ENCODE measurements around the gene SLC38A9.

Gene SLC38A9

GRCh38 chr5:55634866-55635265 is 77.3 kb downstream of the SLC38A9 start:
- no peak for TF ChIP-seq CTCF (IDR thresholded peaks at IDR 0.05)
- Histone ChIP-seq H3K36me3 (no peaks in the 10 kb centered on the region), H3K4me1 (peaks cover 0 to 54% (median 13%) of the 10 kb centered on the region in 4 donors), H3K9me3 (no peaks in the 10 kb centered on the region), H3K27me3 (no peaks in the 10 kb centered on the region), H3K27ac (peak overlapping the region; percentile 53 to 57), H3K4me3 (no peak overlapping the region)
- DNase-seq = no peak
- intact Hi-C loops (cut with DNase I; ENCODE audit: low total_unique reads) = no loop called here

GRCh38 chr5:55634209-55634805 is 77.8 kb downstream of the SLC38A9 start:
- Histone ChIP-seq H3K36me3 (no peaks in the 10 kb centered on the region), H3K27me3 (no peaks in the 10 kb centered on the region), H3K27ac (peak overlapping the region; percentile 53 to 57), H3K9me3 (no peaks in the 10 kb centered on the region), H3K4me3 (no peak overlapping the region), H3K4me1 (peaks cover 0 to 54% (median 13%) of the 10 kb centered on the region in 4 donors)
- DNase-seq = peak in 1 of 2 donors; percentile 54
- intact Hi-C loops (cut with DNase I; ENCODE audit: low total_unique reads) = no loop called here
- no peak for TF ChIP-seq CTCF (IDR thresholded peaks at IDR 0.05)

GRCh38 chr5:55633574-55634208 is 78.4 kb downstream of the SLC38A9 start:
- intact Hi-C loops (cut with DNase I; ENCODE audit: low total_unique reads) = no loop called here
- no peaks in the 10 kb centered on the region for H3K27me3 ChIP-seq
- H3K27ac ChIP-seq = peak overlapping the region; percentile 53 to 57
- no peak for TF ChIP-seq CTCF (IDR thresholded peaks at IDR 0.05)
- DNase-seq = no peak
- H3K36me3 ChIP-seq = no peaks in the 10 kb centered on the region
- H3K4me1 ChIP-seq = peaks cover 0 to 51% (median 13%) of the 10 kb centered on the region in 4 donors
- no peak overlapping the region for H3K4me3 ChIP-seq
- no peaks in the 10 kb centered on the region for H3K9me3 ChIP-seq

GRCh38 chr5:55629815-55630214 is 82.3 kb downstream of the SLC38A9 start:
- no peak for DNase-seq
- TF ChIP-seq CTCF (IDR thresholded peaks at IDR 0.05) = no peak
- intact Hi-C loops (cut with DNase I; ENCODE audit: low total_unique reads) = no loop called here

GRCh38 chr5:55626790-55627189 is 85.3 kb downstream of the SLC38A9 start:
- no peaks in the 10 kb centered on the region for H3K4me1 ChIP-seq
- no peaks in the 10 kb centered on the region for H3K9me3 ChIP-seq
- H3K27ac ChIP-seq = no peak overlapping the region
- H3K36me3 ChIP-seq = no peaks in the 10 kb centered on the region
- no peak for DNase-seq
- no peak for TF ChIP-seq CTCF (IDR thresholded peaks at IDR 0.05)
- intact Hi-C loops (cut with DNase I; ENCODE audit: low total_unique reads) = no loop called here
- no peak overlapping the region for H3K4me3 ChIP-seq
- H3K27me3 ChIP-seq = no peaks in the 10 kb centered on the region

More at GRCh38 chr5:55629815-55630214, 82.3 kb downstream of the SLC38A9 start:
- H3K36me3 ChIP-seq = no peaks in the 10 kb centered on the region
- no peaks in the 10 kb centered on the region for H3K9me3 ChIP-seq
- H3K27ac ChIP-seq = no peak overlapping the region
- H3K4me1 ChIP-seq = peaks cover 0 to 15% (median 8%) of the 10 kb centered on the region in 4 donors
- H3K27me3 ChIP-seq = no peaks in the 10 kb centered on the region
- no peak overlapping the region for H3K4me3 ChIP-seq

Data from tibial artery (tissue), 4 donors.